GM18861 (cell line): Measurements from ENCODE around the gene IL17REL.
"Not testable (repeated sequence)": the region's sequence is repeated elsewhere in the genome, so short reads cannot be mapped to it uniquely, and the experiment has no call there.

Experiments used
- ATAC-seq: cut with Tn5 transposase; IDR thresholded peaks from one replicate; pipeline ENCODE4 v1.9.1; 2021; ENCODE audit not compliant: unreplicated experiment

The IL17REL gene

GRCh38 chr22:49992921-49993648 lies 19.5 kb downstream of the IL17REL start:
- no peak for ATAC-seq

GRCh38 chr22:49991907-49992533 lies 20.5 kb downstream of the IL17REL start:
- ATAC-seq = no peak

GRCh38 chr22:49991167-49991566 lies 21.4 kb downstream of the IL17REL start:
- no peak for ATAC-seq

- ATAC-seq = not testable (repeated sequence)
Measured at GRCh38 chr22:49989826-49990225, 22.7 kb downstream of the IL17REL start.

- no peak for ATAC-seq
Measured at GRCh38 chr22:49986325-49986724, 26.2 kb downstream of the IL17REL start.

- no peak for ATAC-seq
Measured at GRCh38 chr22:49983148-49984042, 29.2 kb downstream of the IL17REL start.

GRCh38 chr22:49981799-49982198 lies 30.8 kb downstream of the IL17REL start:
- not testable (repeated sequence) for ATAC-seq

GRCh38 chr22:49979587-49980264 lies 32.8 kb downstream of the IL17REL start:
- ATAC-seq = no peak

- no peak for ATAC-seq
Measured at GRCh38 chr22:49977578-49977977, 35.0 kb downstream of the IL17REL start.

GRCh38 chr22:49976439-49977175 lies 36.0 kb downstream of the IL17REL start:
- ATAC-seq = peak; percentile 32

- ATAC-seq = peak; percentile 2
Measured at GRCh38 chr22:49975543-49976389, 36.8 kb downstream of the IL17REL start.

- no peak for ATAC-seq
Measured at GRCh38 chr22:49973018-49973961, 39.3 kb downstream of the IL17REL start.

- ATAC-seq = no peak
Measured at GRCh38 chr22:49972163-49973017, 40.2 kb downstream of the IL17REL start.

GRCh38 chr22:49971232-49972162 lies 41.1 kb downstream of the IL17REL start:
- ATAC-seq = peak; percentile 18

- peak; percentile 37 for ATAC-seq
Measured at GRCh38 chr22:49970528-49971231, 41.9 kb downstream of the IL17REL start.
